Heart left ventricle (tissue), 13 donors: ENCODE data around the gene TMC4.

Experiments
- POLR2A ChIP-seq, 2 donors: fragments of 450-650 bp; IDR thresholded peaks; one replicate each; pipeline ENCODE4 v1.6.1; 2017; ENCODE audit warnings: antibody characterized with exemption in 2 of 2, mild to moderate bottlenecking in 2 of 2, moderate library complexity in 2 of 2
- TF ChIP-seq, protein P1 (sequence below), 12 donors: fragments of 200-600 bp; sonication (generic) in 4 of 12; IDR thresholded peaks; one replicate each; pipeline versions ENCODE4 v1.5.0 to v1.8.0; 2018 to 2022; ENCODE audit warnings: antibody characterized with exemption in 12 of 12, mild to moderate bottlenecking in 5 of 12
- donor health status: ischemic (EF 13 %, LVEDD 7.1; RV severe dilation, severe dysfunction).
- donor health status: DM: no; HTN: yes; CAD: no.
- donor health status: DM: no; HTN: no; CAD: no.
- donor health status: ischemic (EF 25% LVEDD 6.9; RV normal size, moderate dysfunction).
- donor health status: ischemic (EF 25% LVEDD 5.7; RV mildly dilated, moderate dysfunction).
- donor health status: ischemic (EF 35%, LVEDD 5.7; RV mildly dilated, moderate dysfunction).
- donor health status: nonischemic (EF 11% LVEDD 7.7; RV severe dilation, severe dysfunction).
- donor health status: DM: yes; HTN: yes; CAD: no.
- donor health status: PGD.
- donor health status: ischemic (EF 29% LVEDD 5.4; RV normal size, mild dysfunction).
- donor health status: nonischemic (EF 23%, LVEDD 6.1; RV moderate dilation, normal function).

DNA sequence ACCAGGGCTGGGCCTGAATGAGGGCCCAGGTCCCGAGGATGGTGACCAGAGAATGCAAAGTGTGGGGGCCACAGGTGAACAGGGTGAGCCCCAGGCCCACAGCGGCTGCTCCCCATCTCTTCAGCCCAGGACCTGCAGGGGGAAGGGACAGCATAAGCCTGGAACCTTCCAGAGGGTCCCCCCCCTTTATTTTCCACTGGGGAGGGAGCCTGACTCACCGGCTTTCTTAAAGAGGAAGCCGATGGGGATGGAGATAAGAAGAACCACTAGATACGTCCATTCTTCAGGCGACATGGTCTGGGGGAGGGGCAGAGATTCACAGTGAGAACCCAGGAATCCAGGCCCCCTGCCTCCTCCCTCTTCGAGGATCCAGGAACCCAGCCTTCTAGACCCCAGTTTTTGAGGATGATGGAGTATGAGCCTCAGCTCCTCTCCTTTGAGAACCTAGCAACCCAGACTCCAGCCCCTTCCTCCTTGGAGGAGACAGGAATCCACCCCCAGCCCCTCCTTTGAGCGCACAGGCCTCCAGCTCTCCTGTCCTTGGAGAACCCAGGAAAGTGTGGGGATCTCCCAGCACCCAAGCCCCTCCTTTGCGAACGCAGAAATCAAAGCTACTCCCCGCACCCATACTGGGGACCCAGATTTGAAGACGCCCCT, 15.4 kb upstream of the TMC4 start:
- TF ChIP-seq, protein P1, sequence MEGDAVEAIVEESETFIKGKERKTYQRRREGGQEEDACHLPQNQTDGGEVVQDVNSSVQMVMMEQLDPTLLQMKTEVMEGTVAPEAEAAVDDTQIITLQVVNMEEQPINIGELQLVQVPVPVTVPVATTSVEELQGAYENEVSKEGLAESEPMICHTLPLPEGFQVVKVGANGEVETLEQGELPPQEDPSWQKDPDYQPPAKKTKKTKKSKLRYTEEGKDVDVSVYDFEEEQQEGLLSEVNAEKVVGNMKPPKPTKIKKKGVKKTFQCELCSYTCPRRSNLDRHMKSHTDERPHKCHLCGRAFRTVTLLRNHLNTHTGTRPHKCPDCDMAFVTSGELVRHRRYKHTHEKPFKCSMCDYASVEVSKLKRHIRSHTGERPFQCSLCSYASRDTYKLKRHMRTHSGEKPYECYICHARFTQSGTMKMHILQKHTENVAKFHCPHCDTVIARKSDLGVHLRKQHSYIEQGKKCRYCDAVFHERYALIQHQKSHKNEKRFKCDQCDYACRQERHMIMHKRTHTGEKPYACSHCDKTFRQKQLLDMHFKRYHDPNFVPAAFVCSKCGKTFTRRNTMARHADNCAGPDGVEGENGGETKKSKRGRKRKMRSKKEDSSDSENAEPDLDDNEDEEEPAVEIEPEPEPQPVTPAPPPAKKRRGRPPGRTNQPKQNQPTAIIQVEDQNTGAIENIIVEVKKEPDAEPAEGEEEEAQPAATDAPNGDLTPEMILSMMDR (IDR thresholded peaks at IDR 0.05), result no peak
- TF ChIP-seq POLR2A (IDR thresholded peaks at IDR 0.05), result no peak
